IMR-90 (cell line): ENCODE results near the gene TTC38. TPM values are rescaled to one million over a fixed set of nuclear protein-coding genes. Genes with fewer than 3 reads are reported as not detected.

Source experiments
- ATAC-seq: fragments of 200-7000 bp; cut with Tn5 transposase; 2 replicates; pipeline ENCODE4 v1.9.1; 2020; ENCODE audit warnings: low read depth, mild to moderate bottlenecking, moderate library complexity
- BruUV-seq: library from RNA; stranded (reverse); fragments of 400-500 nt; replicated peaks from 2 replicates; lab custom pipeline; 2021; lab: Mats Ljungman, UMichigan
- CTCF ChIA-PET: fragments of 300-600 bp; formaldehyde crosslinking; extraction: SDS; loops from one replicate; lab custom pipeline; 2021; ENCODE audit warnings: antibody characterized with exemption; lab: Yijun Ruan, JAX
- POLR2A ChIA-PET: fragments of 300-600 bp; sonication (Branson Sonifier 250); formaldehyde crosslinking; loops from one replicate; lab custom pipeline; 2022; ENCODE audit warnings: antibody characterized with exemption; ENCODE audit not compliant: unreplicated experiment; lab: Charles Lee
- DNase-seq: peaks from one replicate; pipeline ENCODE4 v3.0.0; 2013
- H2AFZ ChIP-seq: replicated peaks from 2 replicates; pipeline ENCODE3; 2013; ENCODE audit warnings: low read length, mild to moderate bottlenecking; ENCODE audit not compliant: poor library complexity
- H2AK5ac ChIP-seq: 2 replicates; pipeline ENCODE4 v1.6.1; 2013; ENCODE audit warnings: low read depth, low read length, inconsistent platforms
- H2AK9ac ChIP-seq: replicated peaks from 2 replicates; pipeline ENCODE3; 2013; ENCODE audit warnings: mild to moderate bottlenecking, low read depth, low read length, moderate library complexity; ENCODE audit not compliant: poor library complexity
- H2BK120ac ChIP-seq: 2 replicates; pipeline ENCODE4 v1.6.1; 2013; ENCODE audit warnings: low read depth, low read length, inconsistent platforms
- H2BK15ac ChIP-seq: 3 replicates; pipeline ENCODE4 v1.6.1; 2013; ENCODE audit warnings: low read depth, low read length, inconsistent platforms
- H2BK20ac ChIP-seq: 2 replicates; pipeline ENCODE4 v1.6.1; 2013; ENCODE audit warnings: low read depth, mild to moderate bottlenecking, inconsistent platforms, low read length, moderate library complexity
- H2BK5ac ChIP-seq: 2 replicates; pipeline ENCODE4 v1.6.1; 2013; ENCODE audit warnings: mild to moderate bottlenecking, low read depth, low read length, inconsistent platforms; ENCODE audit not compliant: poor library complexity, severe bottlenecking
- H3K14ac ChIP-seq: replicated peaks from 2 replicates; pipeline ENCODE4 v1.6.1; 2013; ENCODE audit warnings: low read depth, low read length, inconsistent platforms
- H3K18ac ChIP-seq: 2 replicates; pipeline ENCODE4 v1.6.1; 2013; ENCODE audit warnings: low read depth, low read length, control low read depth
- H3K23ac ChIP-seq: 2 replicates; pipeline ENCODE4 v1.6.1; 2013; ENCODE audit warnings: low read depth, low read length, inconsistent platforms
- H3K27ac ChIP-seq: 2 replicates; pipeline ENCODE4 v1.5.1; 2013; ENCODE audit warnings: mild to moderate bottlenecking, control low read depth, low read length; ENCODE audit not compliant: insufficient read depth
- H3K27me3 ChIP-seq: 2 replicates; pipeline ENCODE4 v1.6.1; 2013; ENCODE audit warnings: low read length; ENCODE audit not compliant: control insufficient read depth, insufficient read depth
- H3K36me3 ChIP-seq: 2 replicates; pipeline ENCODE4 v1.6.1; 2013; ENCODE audit warnings: low read length, mixed read lengths; ENCODE audit not compliant: control insufficient read depth, insufficient read depth
- H3K4ac ChIP-seq: 2 replicates; pipeline ENCODE4 v1.6.1; 2013; ENCODE audit warnings: low read depth, low read length, inconsistent platforms
- H3K4me1 ChIP-seq: 2 replicates; pipeline ENCODE4 v1.6.1; 2013; ENCODE audit warnings: low read length, mixed read lengths; ENCODE audit not compliant: control insufficient read depth, insufficient read depth
- H3K4me2 ChIP-seq: 2 replicates; pipeline ENCODE4 v1.6.1; 2013; ENCODE audit warnings: low read depth, mild to moderate bottlenecking, control low read depth, low read length, moderate library complexity
- H3K4me3 ChIP-seq: 2 replicates; pipeline ENCODE4 v1.5.1; 2013; ENCODE audit warnings: low read depth, mild to moderate bottlenecking, control low read depth, low read length, moderate library complexity; ENCODE audit not compliant: insufficient read depth
- H3K56ac ChIP-seq: 2 replicates; pipeline ENCODE4 v1.6.1; 2013; ENCODE audit warnings: low read length, inconsistent platforms; ENCODE audit not compliant: insufficient read depth; ENCODE audit errors: extremely low read depth
- H3K79me1 ChIP-seq, 2 experiments: 2 replicates each; pipeline ENCODE4 v1.6.1; 2013; ENCODE audit warnings: low read length in 2 of 2, inconsistent platforms in 1 of 2, low read depth in 1 of 2
- H3K9ac ChIP-seq: 2 replicates; pipeline ENCODE4 v1.6.1; 2013; ENCODE audit warnings: low read depth, low read length, control low read depth
- H3K9me1 ChIP-seq: 2 replicates; pipeline ENCODE4 v1.6.1; 2013; ENCODE audit warnings: low read length, inconsistent platforms; ENCODE audit not compliant: insufficient read depth
- H3K9me3 ChIP-seq: 2 replicates; pipeline ENCODE4 v1.6.1; 2013; ENCODE audit warnings: low read length; ENCODE audit not compliant: control insufficient read depth, insufficient read depth
- H4K20me1 ChIP-seq: 2 replicates; pipeline ENCODE4 v1.6.1; 2013; ENCODE audit warnings: low read length, inconsistent platforms; ENCODE audit not compliant: insufficient read depth
- H4K5ac ChIP-seq: 2 replicates; pipeline ENCODE4 v1.6.1; 2013; ENCODE audit warnings: mild to moderate bottlenecking, low read depth, low read length, control low read depth
- H4K8ac ChIP-seq, 2 experiments: 2 replicates each; pipeline ENCODE4 v1.6.1; 2013; ENCODE audit warnings: low read depth in 2 of 2, low read length in 2 of 2, control low read depth in 1 of 2, inconsistent platforms in 1 of 2
- H4K91ac ChIP-seq: 2 replicates; pipeline ENCODE4 v1.6.1; 2013; ENCODE audit warnings: low read depth, low read length, inconsistent platforms; ENCODE audit not compliant: insufficient read depth
- BHLHE40 ChIP-seq: fragments of 150-350 bp; IDR thresholded peaks from 2 replicates; pipeline ENCODE4 v1.6.1; 2016; ENCODE audit warnings: mild to moderate bottlenecking, low read depth, low read length
- RAD21 ChIP-seq: IDR thresholded peaks from 2 replicates; pipeline ENCODE4 v1.6.1; 2012; ENCODE audit warnings: low read length, improper control_type of control experiment
- WGBS, 2 experiments: methylation state at CpG; one replicate each; pipeline versions ENCODE4 v1.1.5 to v1.1.7; 2013; ENCODE audit warnings: missing lambda C conversion rate in 2 of 2; ENCODE audit not compliant: insufficient read length in 1 of 2; ENCODE audit errors: extremely low coverage in 2 of 2; 5-methylcytosine and 5-hydroxymethylcytosine counted together
- dilution Hi-C: fragments of 300-500 bp; cut with HindIII; formaldehyde crosslinking; loops from one replicate; pipeline ENCODE4 v1.14.3; 2018; ENCODE audit warnings: low sequenced_read_pairs; ENCODE audit not compliant: unreplicated experiment
- in situ Hi-C: fragments of 300-500 bp; cut with MboI; formaldehyde crosslinking; loops from 3 replicates; pipeline ENCODE4 v1.14.3; 2019; ENCODE audit warnings: low sequenced_read_pairs, inconsistent platforms, mixed read lengths
- intact Hi-C: fragments of 100-400 bp; cut with micrococcal nuclease; formaldehyde crosslinking; loops from 2 replicates; pipeline ENCODE4 v1.10.0; 2022
- polyA plus RNA-seq, 3 experiments: library from polyadenylated mRNA; depleted of rRNA; stranded (reverse); fragments of >200 nt; gene quantifications; 2 replicates each; pipeline ENCODE4 v1.2.3, GENCODE V29; 2012; ENCODE audit warnings: low replicate concordance in 1 of 3
- total RNA-seq: library from RNA; depleted of rRNA; stranded (reverse); fragments of >200 nt; gene quantifications from 2 replicates; pipeline ENCODE4 v1.2.3, GENCODE V29; 2012

Gene TTC38
- total and polyA plus RNA-seq, 2 of the 4 experiments (the other 2 are of a cell fraction), result 43.6 to 52.3 TPM

- in situ Hi-C loops (no loop called here), intact Hi-C loops (no loop called here), dilution Hi-C loops (no loop called here)
- Histone ChIP-seq H2AK5ac (no peak overlapping the region), H2BK15ac (no peak overlapping the region), H3K27me3 (no peaks in the 10 kb centered on the region), H3K9me1 (0 out of 2 replicates have a peak, but pooled peaks cover 6% of the 10 kb centered on the region), H3K9ac (no peak overlapping the region), H2AFZ (no peak overlapping the region), H3K9me3 (no peaks in the 10 kb centered on the region), H2AK9ac (no peak overlapping the region), H4K91ac (no peak overlapping the region), H2BK20ac (no peak overlapping the region), H3K23ac (no peak overlapping the region), H2BK120ac (no peak overlapping the region), H3K36me3 (peaks cover 59% of the 10 kb centered on the region), H3K4ac (no peak overlapping the region), H3K4me3 (no peak overlapping the region), H3K14ac (no peak overlapping the region), H4K5ac (no peak overlapping the region), H4K20me1 (no peaks in the 10 kb centered on the region), H3K4me1 (no peaks in the 10 kb centered on the region), H2BK5ac (no peak overlapping the region), H3K4me2 (no peak overlapping the region), H3K18ac (no peak overlapping the region), H3K56ac (no peak overlapping the region), H4K8ac (no peak overlapping the region), H3K79me1 (no peaks in the 10 kb centered on the region), H3K27ac (no peak overlapping the region)
- ATAC-seq (no peak), DNase-seq (no peak)
- BruUV-seq, result no TSS peak
- WGBS, 2 experiments, result 94% methylated on average over 7 of the region's 33 CpGs; no CpG with 5 or more reads in 1 of the 2 experiments
- ChIA-PET CTCF (no interaction called here), POLR2A (interaction anchor here (0.5 kb wide), 1 partner anchor 216 kb away, joined by 4 read pairs; no protein-coding TSS in a partner anchor)
- TF ChIP-seq BHLHE40 (no peak), RAD21 (no peak)
Measured at GRCh38 chr22:46289244-46289891, 21.6 kb downstream of the TTC38 start.
